Activated CD4-positive, alpha-beta T cell treated with anti-CD3 and anti-CD28 coated beads for 48 hours (primary cell): ENCODE measurements around the gene ZNF587.
"Not testable (repeated sequence)": the region's sequence is repeated elsewhere in the genome, so short reads cannot be mapped to it uniquely, and the experiment has no call there.

Experiments used
- DNase-seq: peaks from one replicate; pipeline ENCODE4 v3.0.0-alpha.2; 2020

Gene ZNF587

GRCh38 chr19:57849666-57850473, at the start of gene ZNF587:
Gene ZNF587 (plus strand): TSS chr19:57849859. CDS start chr19:57850039, 180 bp downstream.
- peak; percentile 82 for DNase-seq

DNA sequence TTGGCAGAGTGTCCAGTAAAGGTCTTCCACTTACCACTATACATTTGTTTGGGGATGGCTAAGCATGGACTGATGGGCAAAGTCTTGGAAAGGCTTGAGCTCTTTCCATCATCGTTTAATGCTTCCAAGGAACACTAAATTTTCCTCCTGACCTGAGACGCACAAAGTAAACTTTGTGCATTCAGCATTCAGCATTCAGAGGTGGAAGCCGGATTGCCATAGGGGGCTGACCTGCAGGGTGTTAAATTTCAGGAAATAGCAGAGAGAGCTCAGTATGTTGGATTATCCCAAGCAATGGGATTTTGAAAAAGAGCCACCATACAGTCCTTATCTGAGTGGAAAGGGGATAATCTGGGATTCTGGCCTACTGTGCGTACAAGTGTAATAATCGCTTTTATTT, 49.0 kb upstream of the ZNF587 start:
- DNase-seq, result no peak

GRCh38 chr19:57802269-57802668, 47.4 kb upstream of the ZNF587 start:
- no peak for DNase-seq

DNA sequence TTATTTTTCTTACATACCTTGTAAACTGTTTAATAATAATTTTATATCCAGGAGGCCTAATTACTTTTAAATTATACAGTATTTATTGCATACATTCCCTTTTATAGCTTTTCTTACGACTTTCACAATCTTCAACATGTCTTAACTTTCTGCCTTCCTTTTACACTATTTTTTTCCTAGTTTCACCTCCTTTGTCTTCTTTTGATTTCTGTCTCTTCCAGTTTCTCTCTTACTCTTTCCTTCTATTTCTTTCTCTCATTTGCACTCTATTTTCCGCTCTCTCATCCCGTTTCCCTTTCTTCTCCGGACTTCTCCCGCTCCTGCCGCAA, 46.4 kb upstream of the ZNF587 start:
- DNase-seq, result no peak

DNA sequence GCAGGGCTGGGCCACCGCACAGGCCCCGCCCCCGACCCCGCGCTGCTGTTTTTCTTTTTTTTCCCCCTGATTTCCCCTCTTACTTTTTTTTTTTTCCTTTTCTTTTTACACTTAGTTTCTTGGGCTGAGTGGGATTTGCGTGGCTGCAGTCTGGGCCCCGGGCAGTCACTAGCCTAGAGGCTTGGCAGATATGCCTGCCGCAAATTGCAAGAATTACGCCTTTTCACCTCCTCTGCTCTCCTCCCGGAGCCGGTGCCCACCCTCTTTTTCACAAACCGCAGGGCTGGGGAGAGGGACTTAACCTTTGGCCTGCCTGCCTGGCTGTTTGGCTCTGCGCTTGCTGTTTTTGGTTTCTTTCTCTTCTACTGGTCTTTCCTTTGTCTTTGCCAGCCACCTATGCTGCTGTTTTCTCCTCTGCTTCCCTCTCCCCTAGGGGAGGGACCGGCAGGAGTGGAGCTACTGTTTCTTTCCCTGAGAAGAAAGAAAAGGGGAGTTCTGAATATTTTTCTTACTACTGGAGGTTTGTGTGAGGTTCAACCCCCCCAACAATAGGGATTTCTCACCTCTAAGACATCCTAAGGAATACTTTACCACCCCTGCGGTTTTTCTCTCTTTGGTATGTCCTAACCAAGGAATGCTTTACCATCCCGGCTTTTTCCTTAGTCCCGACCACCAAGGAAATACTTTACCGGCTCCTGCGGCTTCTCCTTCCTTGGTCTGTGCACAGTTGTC, 45.9 kb upstream of the ZNF587 start:
- peak; percentile 26 for DNase-seq

GRCh38 chr19:57807541-57807940, 42.1 kb upstream of the ZNF587 start:
- no peak for DNase-seq

DNA sequence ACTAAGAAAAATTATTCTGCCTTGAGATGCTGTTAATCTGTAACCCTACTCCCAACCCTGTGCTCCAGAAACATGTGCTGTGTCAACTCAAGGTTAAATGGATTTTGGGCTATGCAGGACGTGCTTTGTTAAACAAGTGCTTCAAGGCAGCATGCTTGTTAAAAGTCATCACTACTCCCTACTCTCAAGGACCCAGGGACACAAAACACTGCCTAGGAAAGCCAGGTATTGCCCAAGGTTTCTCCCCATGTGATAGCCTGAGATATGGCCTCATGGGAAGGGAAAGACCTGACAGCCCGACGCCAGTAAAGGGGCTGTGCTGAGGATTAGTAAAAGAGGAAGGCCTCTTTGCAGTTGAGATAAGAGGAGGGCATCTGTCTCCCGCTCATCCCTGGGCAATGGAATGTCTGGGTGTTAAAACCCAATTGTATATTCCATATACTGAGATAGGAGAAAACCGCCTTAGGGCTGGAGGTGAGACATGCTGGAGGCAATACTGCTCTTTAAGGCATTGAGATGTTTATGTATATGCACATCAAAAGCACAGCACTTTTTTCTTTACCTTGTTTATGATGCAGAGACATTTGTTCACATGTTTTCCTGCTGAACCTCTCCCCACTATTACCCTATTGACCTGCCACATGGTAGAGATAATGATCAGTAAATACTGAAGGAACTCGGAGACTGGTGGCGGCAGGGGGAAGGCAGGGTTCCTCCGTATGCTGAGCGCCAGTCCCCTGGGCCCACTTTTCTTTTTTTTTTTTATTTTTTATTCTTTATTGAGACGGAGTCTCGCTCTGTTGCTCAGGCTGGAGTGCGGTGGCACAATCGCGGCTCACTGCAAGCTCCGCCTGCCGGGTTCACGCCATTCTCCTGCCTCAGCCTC, 39.0 kb upstream of the ZNF587 start:
- DNase-seq, result not testable (repeated sequence)

DNA sequence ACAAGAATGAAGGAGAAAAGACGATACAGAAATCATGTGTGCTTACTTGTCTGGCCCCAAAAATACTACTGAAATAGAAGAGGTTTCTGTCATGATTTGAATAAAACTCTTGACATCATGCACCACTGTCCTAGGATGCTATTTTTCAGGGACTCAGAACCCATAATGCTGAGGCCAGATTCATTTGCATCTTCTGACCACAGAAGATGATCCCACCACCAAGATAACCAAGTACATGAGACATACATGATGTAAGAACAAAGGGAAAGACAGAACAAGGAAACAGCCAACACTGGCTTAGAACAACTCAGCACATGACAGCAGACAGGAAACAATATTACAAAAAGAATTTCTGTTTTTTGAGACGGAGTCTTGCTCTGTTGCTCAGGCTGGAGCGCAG, 37.4 kb upstream of the ZNF587 start:
- DNase-seq, result no peak

DNA sequence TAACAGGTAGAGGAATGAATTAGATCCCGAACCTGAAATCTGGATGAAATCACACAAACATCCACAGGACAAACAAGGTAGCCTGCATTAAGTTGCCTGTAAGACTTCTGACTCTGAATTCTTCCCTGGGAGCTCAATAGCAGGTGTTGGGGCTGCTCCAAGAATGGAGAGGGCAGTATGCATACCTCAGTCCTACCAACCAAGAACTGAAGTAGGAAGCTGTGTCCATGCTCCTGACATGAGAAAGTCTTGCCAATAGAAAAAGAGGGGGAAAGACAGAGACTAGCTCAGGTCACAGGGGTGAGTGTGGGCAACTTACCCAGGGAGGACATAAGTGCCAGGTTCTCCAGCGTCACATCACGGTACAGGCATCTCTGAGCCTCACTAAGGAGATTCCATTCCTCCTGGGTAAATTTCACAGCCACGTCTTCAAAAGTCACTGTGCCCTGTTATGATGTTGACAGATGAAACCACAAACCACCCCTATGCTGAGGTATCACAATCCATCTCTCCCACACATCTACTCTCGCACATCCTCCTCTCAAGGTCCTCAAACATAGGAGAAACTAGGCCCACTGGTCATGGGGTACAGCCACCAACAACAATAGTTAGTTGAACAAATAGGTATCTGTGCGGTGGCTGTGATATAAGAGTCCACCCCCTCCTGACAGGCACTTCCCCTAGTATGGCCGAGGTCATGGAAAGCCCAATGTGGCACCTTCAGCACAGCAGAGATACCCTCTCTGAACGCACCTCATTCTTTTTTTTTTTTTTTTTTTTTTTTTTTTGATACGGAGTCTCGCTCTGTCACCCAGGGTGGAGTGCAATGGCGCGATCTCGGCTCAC, 36.5 kb upstream of the ZNF587 start:
- not testable (repeated sequence) for DNase-seq

DNA sequence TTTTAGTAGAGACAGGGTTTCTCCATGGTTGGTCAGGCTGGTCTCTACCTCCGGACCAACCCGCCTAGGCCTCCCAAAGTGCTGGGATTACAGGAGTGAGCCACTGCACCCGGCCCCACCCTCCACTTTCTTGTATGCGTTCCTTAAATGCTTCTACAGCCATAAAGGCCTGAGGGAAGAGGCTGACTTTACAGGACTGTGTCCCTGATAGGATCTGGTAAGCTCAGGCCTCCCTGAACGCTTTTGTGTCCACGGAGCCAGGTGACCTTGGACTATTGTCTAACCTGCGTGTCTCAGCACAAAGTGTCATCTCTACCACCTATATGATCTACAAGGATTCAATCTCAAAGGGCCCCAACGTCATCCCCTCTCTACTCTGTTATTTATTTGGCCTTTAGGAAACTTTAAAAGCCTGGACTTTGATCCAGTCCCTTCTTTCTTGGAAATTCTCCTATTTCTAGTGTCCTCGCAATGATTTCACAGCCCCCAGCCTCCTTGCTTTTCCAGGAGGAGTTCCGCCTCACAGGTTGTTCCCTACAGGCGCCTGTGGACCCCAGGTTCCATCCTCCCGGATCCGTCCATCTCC, 35.6 kb upstream of the ZNF587 start:
- DNase-seq, result no peak

DNA sequence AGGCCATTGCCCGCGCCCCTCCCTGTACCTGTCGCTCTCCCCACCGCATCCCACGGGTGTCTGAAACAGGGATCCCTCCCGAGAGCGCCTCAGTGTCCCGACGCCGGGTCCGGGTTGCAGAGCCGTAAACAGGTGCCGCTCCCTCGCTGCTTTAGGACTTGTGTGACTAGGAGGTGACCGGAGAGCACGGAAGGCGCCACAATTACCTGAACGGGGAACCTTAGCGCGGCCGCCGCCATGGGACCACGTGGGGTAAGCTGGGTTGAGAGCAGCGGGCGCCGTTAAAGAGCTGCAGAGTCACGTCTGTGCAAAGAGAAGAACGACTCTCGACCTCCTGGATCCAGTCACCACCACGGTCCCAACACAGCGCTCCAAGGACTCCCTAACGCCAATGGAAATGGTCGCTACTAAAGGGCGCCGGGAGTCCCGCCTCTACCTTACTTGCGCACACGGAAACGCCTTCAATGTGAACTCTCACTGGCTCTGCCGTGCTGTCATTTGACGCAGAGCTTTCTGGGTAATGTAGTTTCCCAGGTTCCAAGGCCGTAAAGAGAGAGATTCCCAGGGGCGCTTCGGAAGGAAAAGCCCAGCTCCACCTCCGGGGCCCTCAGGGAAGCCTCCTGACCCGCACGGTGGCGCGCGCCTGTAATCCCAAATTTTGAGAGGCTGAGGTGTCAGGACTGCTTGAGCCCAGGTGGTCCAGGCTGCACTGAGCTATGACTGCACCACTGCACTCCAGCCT, 35.0 kb upstream of the ZNF587 start, which contains the start of gene ZNF552:
Gene ZNF552, minus strand, starts transcription at position 409 of the 742 bp plus-strand sequence. Its CDS starts 170 bp downstream, at position 239.
- peak; percentile 81 for DNase-seq

- DNase-seq, result no peak
Measured at GRCh38 chr19:57815247-57816075, 34.2 kb upstream of the ZNF587 start.

DNA sequence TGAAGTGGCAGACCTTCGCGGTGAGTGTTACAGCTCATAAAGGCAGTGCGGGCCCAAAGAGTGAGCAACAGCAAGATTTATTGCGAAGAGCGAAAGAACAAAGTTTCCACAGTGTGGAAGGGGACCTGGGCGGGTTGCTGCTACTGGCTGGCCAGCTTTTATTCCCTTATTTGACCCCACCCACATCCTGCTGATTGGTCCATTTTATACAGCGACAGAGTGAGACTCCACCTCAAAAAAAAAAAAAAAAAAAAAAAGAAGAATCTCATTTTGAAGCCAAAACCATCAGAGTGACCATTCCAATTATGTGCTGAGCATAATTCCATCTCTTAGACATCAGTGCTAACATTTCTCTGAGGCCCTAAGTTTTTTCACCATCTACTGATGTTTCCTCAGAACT, 33.0 kb upstream of the ZNF587 start:
- peak; percentile 19 for DNase-seq

DNA sequence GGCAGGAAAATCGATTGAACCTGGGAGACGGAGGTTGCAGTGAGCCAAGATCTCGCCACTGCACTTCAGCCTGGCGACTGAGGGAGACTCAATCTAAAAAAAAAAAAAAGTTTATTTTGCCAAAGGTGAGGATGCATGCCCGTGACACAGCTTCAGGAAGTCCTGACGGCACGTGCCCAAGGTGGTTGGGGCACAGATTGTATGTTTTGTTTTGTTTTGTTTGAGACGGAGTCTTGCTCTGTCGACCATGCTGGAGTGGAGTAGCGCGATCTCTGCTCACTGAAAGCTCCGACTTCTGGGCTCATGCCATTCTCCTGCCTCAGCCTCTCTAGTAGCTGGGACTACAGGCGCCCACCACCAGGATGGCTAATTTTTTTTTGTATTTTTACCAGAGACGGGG, 31.7 kb upstream of the ZNF587 start:
- DNase-seq, result no peak

DNA sequence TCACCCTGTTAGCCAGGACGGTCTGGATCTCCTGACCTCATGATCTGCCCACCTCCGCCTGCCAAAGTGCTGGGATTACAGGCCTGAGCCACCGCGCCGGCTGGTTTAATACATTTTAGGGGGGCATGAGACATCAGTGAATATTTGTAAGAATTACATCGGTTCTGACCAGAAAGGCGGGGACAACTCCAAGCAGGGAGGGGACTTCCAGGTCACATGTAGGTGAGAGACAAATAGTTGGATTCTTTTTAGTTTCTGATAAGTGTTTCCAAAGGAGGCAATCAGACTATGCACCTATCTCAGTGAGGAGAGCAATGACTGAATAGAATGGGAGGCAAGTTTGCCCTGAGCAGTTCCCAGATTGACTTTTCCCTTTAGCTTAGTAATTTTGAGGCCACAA, 31.3 kb upstream of the ZNF587 start:
- no peak for DNase-seq

DNA sequence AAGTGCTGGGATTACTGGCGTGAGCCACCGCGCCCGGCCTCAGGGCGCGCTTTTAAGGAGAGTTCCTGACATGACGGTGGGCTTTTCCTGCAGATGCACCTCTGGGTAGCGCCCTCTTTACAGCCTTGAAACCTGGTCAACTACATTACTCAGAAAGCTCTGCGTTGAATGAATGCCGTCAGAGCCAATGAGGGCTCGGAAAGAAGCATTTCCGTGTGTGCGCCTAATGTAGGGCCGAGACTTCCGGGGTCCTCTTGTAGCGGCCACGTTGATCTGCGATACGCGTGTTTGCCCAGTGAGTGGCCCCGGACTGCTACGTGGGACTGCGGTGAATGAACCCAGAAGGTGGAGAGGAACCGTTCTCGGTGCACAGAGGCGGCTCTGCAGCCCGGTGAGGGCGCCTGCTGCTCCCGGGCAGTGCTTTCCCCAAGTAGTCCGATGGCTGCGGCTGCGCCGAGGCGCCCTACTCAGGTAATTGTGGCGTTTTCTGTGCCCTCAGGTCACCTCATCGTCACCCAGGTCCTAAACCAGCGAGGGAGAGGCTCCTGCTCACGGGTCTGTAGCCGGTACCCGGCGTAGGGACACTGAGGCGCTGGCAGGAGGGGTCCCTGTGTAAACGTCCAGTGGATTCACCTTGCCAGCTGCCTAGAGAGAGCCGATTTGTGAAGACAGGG, 30.0 kb upstream of the ZNF587 start:
- DNase-seq, result peak; percentile 85

- no peak for DNase-seq
Measured at GRCh38 chr19:57820599-57820998, 29.1 kb upstream of the ZNF587 start.

- not testable (repeated sequence) for DNase-seq
Measured at GRCh38 chr19:57821095-57821494, 28.6 kb upstream of the ZNF587 start.

GRCh38 chr19:57821501-57821900, 28.2 kb upstream of the ZNF587 start:
- DNase-seq, result not testable (repeated sequence)

DNA sequence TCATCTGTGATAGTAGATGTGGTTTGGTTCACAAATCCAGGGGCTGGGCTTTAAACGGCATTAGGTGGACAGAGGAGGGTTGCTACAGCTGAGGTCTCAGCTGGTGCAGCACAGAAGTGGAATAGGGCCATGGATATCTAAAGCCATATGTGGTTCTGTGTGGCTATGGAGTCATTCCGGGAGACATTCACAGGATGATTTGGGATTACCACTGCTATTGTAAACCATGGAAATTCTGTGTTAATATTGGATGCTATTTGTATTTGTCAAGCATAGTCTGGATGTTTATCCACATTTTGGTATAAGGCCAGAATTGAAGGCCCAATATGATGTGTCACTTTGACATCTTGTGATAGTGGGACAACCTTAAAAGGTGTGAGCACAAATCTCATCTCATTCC, 26.5 kb upstream of the ZNF587 start:
- not testable (repeated sequence) for DNase-seq
